ENCODE data around the gene ITGA8.

The ITGA8 gene

GRCh38 chr10:15745751-15746150, 26.0 kb upstream of the ITGA8 start:
- H3K27ac ChIP-seq: no peak overlapping the region
- TF ChIP-seq, protein P1, sequence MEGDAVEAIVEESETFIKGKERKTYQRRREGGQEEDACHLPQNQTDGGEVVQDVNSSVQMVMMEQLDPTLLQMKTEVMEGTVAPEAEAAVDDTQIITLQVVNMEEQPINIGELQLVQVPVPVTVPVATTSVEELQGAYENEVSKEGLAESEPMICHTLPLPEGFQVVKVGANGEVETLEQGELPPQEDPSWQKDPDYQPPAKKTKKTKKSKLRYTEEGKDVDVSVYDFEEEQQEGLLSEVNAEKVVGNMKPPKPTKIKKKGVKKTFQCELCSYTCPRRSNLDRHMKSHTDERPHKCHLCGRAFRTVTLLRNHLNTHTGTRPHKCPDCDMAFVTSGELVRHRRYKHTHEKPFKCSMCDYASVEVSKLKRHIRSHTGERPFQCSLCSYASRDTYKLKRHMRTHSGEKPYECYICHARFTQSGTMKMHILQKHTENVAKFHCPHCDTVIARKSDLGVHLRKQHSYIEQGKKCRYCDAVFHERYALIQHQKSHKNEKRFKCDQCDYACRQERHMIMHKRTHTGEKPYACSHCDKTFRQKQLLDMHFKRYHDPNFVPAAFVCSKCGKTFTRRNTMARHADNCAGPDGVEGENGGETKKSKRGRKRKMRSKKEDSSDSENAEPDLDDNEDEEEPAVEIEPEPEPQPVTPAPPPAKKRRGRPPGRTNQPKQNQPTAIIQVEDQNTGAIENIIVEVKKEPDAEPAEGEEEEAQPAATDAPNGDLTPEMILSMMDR (IDR thresholded peaks at IDR 0.05): no peak
- no peaks in the 10 kb centered on the region for H3K4me1 ChIP-seq (ENCODE audit: control insufficient read depth in 1 of 2, insufficient read depth in 1 of 2, low read depth in 1 of 2, low read length in 1 of 2)
- H3K9me3 ChIP-seq: no peaks in the 10 kb centered on the region
- peaks cover 35% of the 10 kb centered on the region for H3K27me3 ChIP-seq
- no peak overlapping the region for H3K4me3 ChIP-seq (ENCODE audit: low read depth in 1 of 2, low read length in 1 of 2)
- no peaks in the 10 kb centered on the region for H3K36me3 ChIP-seq

DNA sequence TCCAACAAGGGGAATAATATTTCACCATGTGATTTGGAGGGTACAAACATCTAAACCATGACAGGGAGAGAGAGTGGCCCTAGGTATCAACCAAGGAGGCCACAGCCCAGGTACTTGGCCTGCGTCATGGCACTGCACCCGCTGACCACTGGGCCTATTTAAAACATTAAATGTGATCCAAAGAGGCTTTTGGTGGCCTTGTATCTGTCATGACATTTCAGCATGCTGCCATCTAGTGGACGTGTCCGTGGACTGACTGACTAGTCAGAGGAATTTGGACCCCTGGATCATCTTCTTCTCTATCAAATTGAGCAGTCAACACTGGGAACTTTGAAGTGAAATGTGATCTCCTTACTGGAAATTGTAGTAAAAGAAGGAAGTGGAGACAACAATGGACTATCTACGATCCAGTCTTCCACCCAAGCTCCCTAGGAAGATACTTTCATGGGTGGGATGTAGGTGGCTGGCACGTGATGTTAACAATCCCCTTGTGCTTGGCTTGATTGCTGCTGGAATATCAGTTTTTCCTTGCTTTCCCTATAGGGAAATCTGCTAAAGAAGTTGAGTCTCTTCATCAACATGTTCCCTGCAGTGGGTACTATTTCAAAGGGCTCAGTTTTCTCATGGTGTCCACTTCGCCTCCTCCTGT, 24.6 kb upstream of the ITGA8 start:
- no peaks in the 10 kb centered on the region for H3K9me3 ChIP-seq
- H3K4me1 ChIP-seq (ENCODE audit: control insufficient read depth in 1 of 2, insufficient read depth in 1 of 2, low read depth in 1 of 2, low read length in 1 of 2): no peaks in the 10 kb centered on the region
- TF ChIP-seq, protein P1 (IDR thresholded peaks at IDR 0.05): no peak
- H3K4me3 ChIP-seq (ENCODE audit: low read depth in 1 of 2, low read length in 1 of 2): no peak overlapping the region
- H3K27me3 ChIP-seq: peaks cover 35% of the 10 kb centered on the region
- H3K27ac ChIP-seq: no peak overlapping the region
- no peaks in the 10 kb centered on the region for H3K36me3 ChIP-seq

DNA sequence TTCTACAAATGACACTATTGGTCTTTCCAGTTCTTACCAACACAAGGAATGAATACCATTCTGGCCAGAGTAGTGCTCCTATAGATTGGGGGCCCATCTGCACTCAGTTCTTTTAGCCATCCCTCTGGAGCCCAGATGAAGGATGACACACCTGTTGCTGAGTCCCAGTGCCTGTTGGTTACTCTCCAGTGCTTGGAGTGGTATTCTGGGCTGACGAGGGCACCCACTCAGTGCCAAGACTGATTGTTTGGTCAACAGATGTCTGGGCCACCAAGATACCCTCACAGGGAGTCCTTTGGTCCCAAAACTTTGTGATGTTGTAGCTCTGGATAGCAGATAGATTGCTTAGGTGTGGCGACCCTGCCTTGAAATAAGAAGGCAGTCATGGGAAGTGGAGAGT, 23.7 kb upstream of the ITGA8 start:
- Histone ChIP-seq H3K9me3 (no peaks in the 10 kb centered on the region), H3K4me1 (ENCODE audit: control insufficient read depth in 1 of 2, insufficient read depth in 1 of 2, low read depth in 1 of 2, low read length in 1 of 2) (no peaks in the 10 kb centered on the region), H3K27ac (no peak overlapping the region), H3K4me3 (ENCODE audit: low read depth in 1 of 2, low read length in 1 of 2) (no peak overlapping the region), H3K36me3 (no peaks in the 10 kb centered on the region), H3K27me3 (peaks cover 34% of the 10 kb centered on the region)
- TF ChIP-seq, protein P1 (IDR thresholded peaks at IDR 0.05): no peak

- no peaks in the 10 kb centered on the region for H3K9me3 ChIP-seq
- no peaks in the 10 kb centered on the region for H3K4me1 ChIP-seq (ENCODE audit: control insufficient read depth in 1 of 2, insufficient read depth in 1 of 2, low read depth in 1 of 2, low read length in 1 of 2)
- peaks cover 28% of the 10 kb centered on the region for H3K27me3 ChIP-seq
- no peak overlapping the region for H3K4me3 ChIP-seq (ENCODE audit: low read depth in 1 of 2, low read length in 1 of 2)
- TF ChIP-seq, protein P1 (IDR thresholded peaks at IDR 0.05): no peak
- no peaks in the 10 kb centered on the region for H3K36me3 ChIP-seq
- no peak overlapping the region for H3K27ac ChIP-seq
Observed at GRCh38 chr10:15742836-15743235, 23.1 kb upstream of the ITGA8 start.

DNA sequence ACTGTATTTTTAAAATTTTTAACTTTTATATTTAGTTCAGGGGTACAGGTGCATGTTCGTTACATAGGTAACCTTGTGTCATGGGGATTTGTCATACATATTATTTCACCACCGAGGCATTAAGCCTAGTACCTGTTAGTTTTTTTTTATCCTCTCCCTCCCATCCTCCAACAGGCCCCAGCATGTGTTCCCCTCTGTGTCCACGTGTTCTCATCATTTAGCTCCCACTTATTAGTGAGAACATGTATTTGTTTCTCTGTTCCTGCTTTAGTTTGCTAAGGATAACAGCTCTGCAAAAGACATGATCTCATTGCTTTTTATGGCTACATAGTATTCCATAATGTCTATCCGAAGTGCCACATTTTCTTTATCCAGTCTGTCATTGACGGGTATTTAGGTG, 22.4 kb upstream of the ITGA8 start:
- no peak overlapping the region for H3K4me3 ChIP-seq (ENCODE audit: low read depth in 1 of 2, low read length in 1 of 2)
- no peaks in the 10 kb centered on the region for H3K36me3 ChIP-seq
- TF ChIP-seq, protein P1 (IDR thresholded peaks at IDR 0.05): no peak
- no peaks in the 10 kb centered on the region for H3K9me3 ChIP-seq
- no peak overlapping the region for H3K27ac ChIP-seq
- H3K4me1 ChIP-seq (ENCODE audit: control insufficient read depth in 1 of 2, insufficient read depth in 1 of 2, low read depth in 1 of 2, low read length in 1 of 2): no peaks in the 10 kb centered on the region
- H3K27me3 ChIP-seq: peaks cover 21% of the 10 kb centered on the region

All from neutrophil (primary cell).